ENCODE results near the gene GDF10. TPM values are rescaled to one million over a fixed set of nuclear protein-coding genes. Genes with fewer than 3 reads are reported as not detected.

Gene GDF10
- total and polyA plus RNA-seq, 3 donors from 2014 or later: 17.7 to 47.3 (median 34.4) TPM

- no peak for DNase-seq
- intact Hi-C loops (cut with DNase I; ENCODE audit: low total_unique reads): no loop called here
- Histone ChIP-seq H3K27me3 (no peaks in the 10 kb centered on the region), H3K27ac (no peak overlapping the region), H3K36me3 (ENCODE audit: low read depth, missing control alignments) (no peaks in the 10 kb centered on the region), H3K4me3 (no peak overlapping the region), H3K4me1 (no peaks in the 10 kb centered on the region), H3K9me3 (no peaks in the 10 kb centered on the region)
- TF ChIP-seq CTCF (IDR thresholded peaks at IDR 0.05) (no peak), POLR2A (IDR thresholded peaks at IDR 0.05) (no peak)
- WGBS, 2 donors: 74 to 86% methylated on average over 12 to 14 of the region's 14 CpGs
Measured at GRCh38 chr10:47351899-47352815, 52.2 kb downstream of the GDF10 start.

- no peaks in the 10 kb centered on the region for H3K9me3 ChIP-seq
- intact Hi-C loops (cut with DNase I; ENCODE audit: low total_unique reads): no loop called here
- no peak for DNase-seq
- no peaks in the 10 kb centered on the region for H3K27me3 ChIP-seq
- no peaks in the 10 kb centered on the region for H3K36me3 ChIP-seq (ENCODE audit: low read depth, missing control alignments)
- no peaks in the 10 kb centered on the region for H3K4me1 ChIP-seq
- TF ChIP-seq CTCF (IDR thresholded peaks at IDR 0.05) (no peak), POLR2A (IDR thresholded peaks at IDR 0.05) (no peak)
- H3K4me3 ChIP-seq: no peak overlapping the region
- WGBS, 2 donors: 92 to 93% methylated on average over 6 of the region's 6 CpGs
- no peak overlapping the region for H3K27ac ChIP-seq
Measured at GRCh38 chr10:47353351-47353750, 53.4 kb downstream of the GDF10 start.

- no peak overlapping the region for H3K27ac ChIP-seq
- no peaks in the 10 kb centered on the region for H3K27me3 ChIP-seq
- TF ChIP-seq CTCF (IDR thresholded peaks at IDR 0.05) (no peak), POLR2A (IDR thresholded peaks at IDR 0.05) (no peak)
- no peaks in the 10 kb centered on the region for H3K4me1 ChIP-seq
- no peak overlapping the region for H3K4me3 ChIP-seq
- WGBS, 2 donors: 68 to 81% methylated on average over 4 of the region's 4 CpGs
- H3K36me3 ChIP-seq (ENCODE audit: low read depth, missing control alignments): no peaks in the 10 kb centered on the region
- DNase-seq: no peak
- H3K9me3 ChIP-seq: no peaks in the 10 kb centered on the region
- intact Hi-C loops (cut with DNase I; ENCODE audit: low total_unique reads): no loop called here
Measured at GRCh38 chr10:47354165-47354564, 54.2 kb downstream of the GDF10 start.

GRCh38 chr10:47354900-47355299 lies 54.9 kb downstream of the GDF10 start:
- Histone ChIP-seq H3K9me3 (no peaks in the 10 kb centered on the region), H3K27ac (no peak overlapping the region), H3K4me3 (no peak overlapping the region), H3K27me3 (no peaks in the 10 kb centered on the region), H3K4me1 (no peaks in the 10 kb centered on the region), H3K36me3 (ENCODE audit: low read depth, missing control alignments) (no peaks in the 10 kb centered on the region)
- TF ChIP-seq CTCF (IDR thresholded peaks at IDR 0.05) (no peak), POLR2A (IDR thresholded peaks at IDR 0.05) (no peak)
- intact Hi-C loops (cut with DNase I; ENCODE audit: low total_unique reads): no loop called here
- 69 to 82% methylated on average over 1 of the region's 1 CpG for WGBS, 2 donors
- DNase-seq: no peak

- Histone ChIP-seq H3K27ac (no peak overlapping the region), H3K36me3 (ENCODE audit: low read depth, missing control alignments) (no peaks in the 10 kb centered on the region), H3K4me1 (no peaks in the 10 kb centered on the region), H3K27me3 (no peaks in the 10 kb centered on the region), H3K4me3 (no peak overlapping the region), H3K9me3 (no peaks in the 10 kb centered on the region)
- intact Hi-C loops (cut with DNase I; ENCODE audit: low total_unique reads): no loop called here
- 88 to 90% methylated on average over 5 of the region's 5 CpGs for WGBS, 2 donors
- TF ChIP-seq POLR2A (IDR thresholded peaks at IDR 0.05) (no peak), CTCF (IDR thresholded peaks at IDR 0.05) (no peak)
- no peak for DNase-seq
Measured at GRCh38 chr10:47356708-47357107, 56.7 kb downstream of the GDF10 start.

All from testis (tissue), 3 donors.